HepG2 (cell line): ENCODE measurements around the gene RUSC1. TPM values are rescaled to one million over a fixed set of nuclear protein-coding genes. Genes with fewer than 3 reads are reported as not detected.

Experiments used
- ADNP ChIP-seq: sonication (generic); formaldehyde crosslinking; IDR thresholded peaks from 2 replicates; pipeline ENCODE4 v1.4.0; 2020; ENCODE audit warnings: missing genetic modification reagents
- AKAP8 ChIP-seq: sonication (generic); formaldehyde crosslinking; IDR thresholded peaks from 2 replicates; pipeline ENCODE4 v1.5.1; 2020; ENCODE audit warnings: mild to moderate bottlenecking, missing genetic modification reagents
- ATF7 ChIP-seq, 2 experiments: fragments of 450-650 bp in 1 of 2; sonication (generic) in 1 of 2; formaldehyde crosslinking in 1 of 2; IDR thresholded peaks; 2 replicates each; pipeline versions ENCODE4 v1.4.0 to v1.6.1; 2016 to 2020; ENCODE audit warnings: antibody characterized with exemption in 1 of 2, mild to moderate bottlenecking in 1 of 2, missing genetic modification reagents in 1 of 2
- BRD4 ChIP-seq: sonication (generic); formaldehyde crosslinking; IDR thresholded peaks from 2 replicates; pipeline ENCODE4 v1.4.0; 2020; ENCODE audit warnings: missing genetic modification reagents
- CHD2 ChIP-seq: IDR thresholded peaks from 2 replicates; pipeline ENCODE4 v1.6.1; 2011; ENCODE audit warnings: low read depth, low read length, improper control_type of control experiment
- FOXA1 ChIP-seq, 2 experiments: fragments of 450-650 bp in 1 of 2; sonication (generic) in 1 of 2; formaldehyde crosslinking in 1 of 2; IDR thresholded peaks; 2 replicates each; pipeline versions ENCODE4 v1.4.0 to v1.6.1; 2016 to 2020; ENCODE audit warnings: missing genetic modification reagents in 1 of 2
- HMG20A ChIP-seq: IDR thresholded peaks from 2 replicates; pipeline ENCODE4 v1.6.1; 2016; ENCODE audit warnings: borderline replicate concordance
- MAZ ChIP-seq, 2 experiments: sonication (generic) in 1 of 2; formaldehyde crosslinking in 1 of 2; IDR thresholded peaks; 2 replicates each; pipeline versions ENCODE4 v1.5.0 to v1.6.1; 2012 to 2020; ENCODE audit warnings: low read depth in 2 of 2, mild to moderate bottlenecking in 2 of 2, borderline replicate concordance in 1 of 2, improper control_type of control experiment in 1 of 2, low read length in 1 of 2, missing genetic modification reagents in 1 of 2, moderate library complexity in 1 of 2
- NFKBIZ ChIP-seq: IDR thresholded peaks from 2 replicates; pipeline ENCODE4 v1.6.1; 2018; ENCODE audit warnings: missing genetic modification reagents, missing compliant biosample characterization
- RFX5 ChIP-seq: IDR thresholded peaks from 2 replicates; pipeline ENCODE4 v1.6.1; 2011; ENCODE audit warnings: low read depth, low read length, improper control_type of control experiment
- SOX5 ChIP-seq: IDR thresholded peaks from 2 replicates; pipeline ENCODE4 v1.6.1; 2016; ENCODE audit warnings: borderline replicate concordance
- SOX6 ChIP-seq, 2 experiments: fragments of 450-650 bp in 1 of 2; sonication (generic) in 1 of 2; formaldehyde crosslinking in 1 of 2; IDR thresholded peaks; 2 replicates each; pipeline versions ENCODE4 v1.4.0 to v1.6.1; 2017 to 2020; ENCODE audit warnings: antibody characterized with exemption in 1 of 2, mild to moderate bottlenecking in 1 of 2, missing genetic modification reagents in 1 of 2
- SP5 ChIP-seq: IDR thresholded peaks from 2 replicates; pipeline ENCODE4 v1.6.1; 2016; ENCODE audit warnings: low read depth, borderline replicate concordance
- ZBTB7A ChIP-seq: sonication (generic); formaldehyde crosslinking; IDR thresholded peaks from 2 replicates; pipeline ENCODE4 v1.8.0; 2022; ENCODE audit warnings: mild to moderate bottlenecking, missing genetic modification reagents
- ZNF260 ChIP-seq: sonication (generic); formaldehyde crosslinking; IDR thresholded peaks from 2 replicates; pipeline ENCODE4 v1.4.0; 2020; ENCODE audit warnings: missing genetic modification reagents, low read depth, mild to moderate bottlenecking, borderline replicate concordance
- ZNF546 ChIP-seq: sonication (generic); formaldehyde crosslinking; conservative IDR thresholded peaks from 2 replicates; pipeline ENCODE4 v1.8.1; 2023; ENCODE audit warnings: mild to moderate bottlenecking, missing genetic modification reagents
- ZNF550 ChIP-seq: sonication (generic); formaldehyde crosslinking; IDR thresholded peaks from 2 replicates; pipeline ENCODE4 v1.4.0; 2020; ENCODE audit warnings: mild to moderate bottlenecking, missing genetic modification reagents, borderline replicate concordance
- polyA plus RNA-seq, 8 experiments: library from polyadenylated mRNA; depleted of rRNA in 3 of 8; stranded (reverse) in 7 of 8; unstranded in 1 of 8; fragments of >200 nt; fragmentation: Illumina TruSeq in 4 of 8; extraction: Trizol in 4 of 8; gene quantifications; 2 replicates each; pipeline versions ENCODE4 v1.2.1 to v1.2.3, GENCODE V29; 2011 to 2016; ENCODE audit warnings: low read depth in 4 of 8, missing spikeins in 1 of 8, mixed read lengths in 1 of 8; ENCODE audit not compliant: insufficient read depth in 1 of 8
- total RNA-seq, 5 experiments: library from RNA; depleted of rRNA; stranded (reverse); fragments of >200 nt; fragmentation: Illumina TruSeq; extraction: Trizol; gene quantifications; 2 replicates each; pipeline ENCODE4 v1.2.3, GENCODE V29; 2016; ENCODE audit warnings: low read depth in 1 of 5
- TF ChIP-seq, protein P1 (sequence below): IDR thresholded peaks from 2 replicates; pipeline ENCODE4 v1.4.0; 2020; ENCODE audit warnings: mild to moderate bottlenecking, missing genetic modification reagents
- TF ChIP-seq, protein P2 (sequence below): sonication (generic); formaldehyde crosslinking; IDR thresholded peaks from 2 replicates; pipeline ENCODE4 v1.5.1; 2020; ENCODE audit warnings: mild to moderate bottlenecking, missing genetic modification reagents, moderate library complexity
- TF ChIP-seq, protein P3 (sequence below): sonication (generic); formaldehyde crosslinking; IDR thresholded peaks from 2 replicates; pipeline ENCODE4 v1.8.0; 2022; ENCODE audit warnings: mild to moderate bottlenecking, missing genetic modification reagents, moderate library complexity

RUSC1 gene
- total and polyA plus RNA-seq, 2 of the 13 experiments (the other 11 are each of a cell fraction or from before 2014, with no cell fraction given): 18.7 to 20.4 TPM

DNA sequence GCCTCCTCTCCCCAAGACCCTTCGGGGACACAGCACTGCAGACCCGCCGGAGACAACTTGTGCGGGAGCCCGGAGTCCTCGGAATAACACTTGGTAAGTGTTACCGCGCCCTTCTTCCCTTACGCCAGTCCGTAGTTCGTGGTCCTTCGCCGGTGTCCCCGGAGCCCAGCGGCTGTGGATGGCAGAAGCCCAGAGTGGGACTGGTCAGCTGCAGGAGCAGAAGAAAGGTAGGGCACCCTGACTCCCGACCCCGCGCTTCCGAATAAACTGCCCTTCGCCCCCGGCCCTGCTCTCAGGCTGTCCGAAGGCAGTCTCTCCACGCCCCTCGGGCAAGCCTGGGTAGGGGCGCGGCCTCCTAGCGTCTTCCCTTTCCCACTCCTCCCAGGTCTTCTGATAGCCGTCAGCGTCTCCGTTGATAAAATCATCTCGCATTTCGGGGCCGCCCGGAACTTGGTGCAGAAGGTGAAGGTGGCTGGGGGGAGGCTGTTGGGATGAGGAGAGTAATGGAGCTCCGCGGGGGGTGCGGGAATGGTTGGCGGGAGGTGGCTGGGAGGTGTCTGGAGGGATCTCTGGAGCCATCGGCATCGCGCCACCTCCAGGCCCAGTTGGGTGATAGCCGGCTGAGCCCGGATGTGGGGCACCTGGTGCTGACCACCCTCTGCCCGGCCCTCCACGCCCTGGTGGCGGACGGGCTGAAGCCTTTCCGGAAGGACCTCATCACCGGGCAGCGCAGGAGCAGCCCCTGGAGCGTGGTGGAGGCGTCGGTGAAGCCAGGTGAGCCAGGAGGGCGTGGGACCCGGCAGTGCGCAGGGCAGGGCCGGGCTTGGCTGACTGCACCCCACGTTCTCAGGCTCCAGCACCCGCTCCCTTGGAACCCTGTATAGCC, 4.3 kb downstream of the RUSC1 start (continued):
- TF ChIP-seq ZNF260 (CRISPR knock-in tag) (no peak), FOXA1 (IDR thresholded peaks at IDR 0.05) (no peak), FOXA1 (CRISPR knock-in tag; IDR thresholded peaks at IDR 0.05) (no peak), SOX5 (CRISPR knock-in tag) (0 out of 2 replicates have a peak, but pooled peaks have one; percentile 29), MAZ (IDR thresholded peaks at IDR 0.05; ENCODE audit: borderline replicate concordance, low read depth, low read length) (no peak), MAZ (CRISPR knock-in tag; IDR thresholded peaks at IDR 0.05; ENCODE audit: low read depth) (peak; percentile 68; the same call in 1 of the 2 replicates), NFKBIZ (CRISPR knock-in tag) (no peak), SP5 (CRISPR knock-in tag) (peak; percentile 10; the same call in 1 of the 2 replicates), SOX6 (IDR thresholded peaks at IDR 0.05) (no peak), SOX6 (CRISPR knock-in tag; IDR thresholded peaks at IDR 0.05) (no peak), ADNP (CRISPR knock-in tag) (no peak), ZBTB7A (no peak), ZNF550 (CRISPR knock-in tag) (no peak), AKAP8 (no peak), BRD4 (CRISPR knock-in tag) (0 out of 2 replicates have a peak, but pooled peaks have one; percentile 59), CHD2 (no peak), ZNF546 (CRISPR knock-in tag) (no peak; the same call in 1 of the 2 replicates), HMG20A (no peak), RFX5 (no peak), ATF7 (IDR thresholded peaks at IDR 0.05) (no peak), ATF7 (CRISPR knock-in tag; IDR thresholded peaks at IDR 0.05) (no peak)
- TF ChIP-seq, protein P1, sequence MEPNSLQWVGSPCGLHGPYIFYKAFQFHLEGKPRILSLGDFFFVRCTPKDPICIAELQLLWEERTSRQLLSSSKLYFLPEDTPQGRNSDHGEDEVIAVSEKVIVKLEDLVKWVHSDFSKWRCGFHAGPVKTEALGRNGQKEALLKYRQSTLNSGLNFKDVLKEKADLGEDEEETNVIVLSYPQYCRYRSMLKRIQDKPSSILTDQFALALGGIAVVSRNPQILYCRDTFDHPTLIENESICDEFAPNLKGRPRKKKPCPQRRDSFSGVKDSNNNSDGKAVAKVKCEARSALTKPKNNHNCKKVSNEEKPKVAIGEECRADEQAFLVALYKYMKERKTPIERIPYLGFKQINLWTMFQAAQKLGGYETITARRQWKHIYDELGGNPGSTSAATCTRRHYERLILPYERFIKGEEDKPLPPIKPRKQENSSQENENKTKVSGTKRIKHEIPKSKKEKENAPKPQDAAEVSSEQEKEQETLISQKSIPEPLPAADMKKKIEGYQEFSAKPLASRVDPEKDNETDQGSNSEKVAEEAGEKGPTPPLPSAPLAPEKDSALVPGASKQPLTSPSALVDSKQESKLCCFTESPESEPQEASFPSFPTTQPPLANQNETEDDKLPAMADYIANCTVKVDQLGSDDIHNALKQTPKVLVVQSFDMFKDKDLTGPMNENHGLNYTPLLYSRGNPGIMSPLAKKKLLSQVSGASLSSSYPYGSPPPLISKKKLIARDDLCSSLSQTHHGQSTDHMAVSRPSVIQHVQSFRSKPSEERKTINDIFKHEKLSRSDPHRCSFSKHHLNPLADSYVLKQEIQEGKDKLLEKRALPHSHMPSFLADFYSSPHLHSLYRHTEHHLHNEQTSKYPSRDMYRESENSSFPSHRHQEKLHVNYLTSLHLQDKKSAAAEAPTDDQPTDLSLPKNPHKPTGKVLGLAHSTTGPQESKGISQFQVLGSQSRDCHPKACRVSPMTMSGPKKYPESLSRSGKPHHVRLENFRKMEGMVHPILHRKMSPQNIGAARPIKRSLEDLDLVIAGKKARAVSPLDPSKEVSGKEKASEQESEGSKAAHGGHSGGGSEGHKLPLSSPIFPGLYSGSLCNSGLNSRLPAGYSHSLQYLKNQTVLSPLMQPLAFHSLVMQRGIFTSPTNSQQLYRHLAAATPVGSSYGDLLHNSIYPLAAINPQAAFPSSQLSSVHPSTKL (CRISPR knock-in tag): no peak
- TF ChIP-seq, protein P2, sequence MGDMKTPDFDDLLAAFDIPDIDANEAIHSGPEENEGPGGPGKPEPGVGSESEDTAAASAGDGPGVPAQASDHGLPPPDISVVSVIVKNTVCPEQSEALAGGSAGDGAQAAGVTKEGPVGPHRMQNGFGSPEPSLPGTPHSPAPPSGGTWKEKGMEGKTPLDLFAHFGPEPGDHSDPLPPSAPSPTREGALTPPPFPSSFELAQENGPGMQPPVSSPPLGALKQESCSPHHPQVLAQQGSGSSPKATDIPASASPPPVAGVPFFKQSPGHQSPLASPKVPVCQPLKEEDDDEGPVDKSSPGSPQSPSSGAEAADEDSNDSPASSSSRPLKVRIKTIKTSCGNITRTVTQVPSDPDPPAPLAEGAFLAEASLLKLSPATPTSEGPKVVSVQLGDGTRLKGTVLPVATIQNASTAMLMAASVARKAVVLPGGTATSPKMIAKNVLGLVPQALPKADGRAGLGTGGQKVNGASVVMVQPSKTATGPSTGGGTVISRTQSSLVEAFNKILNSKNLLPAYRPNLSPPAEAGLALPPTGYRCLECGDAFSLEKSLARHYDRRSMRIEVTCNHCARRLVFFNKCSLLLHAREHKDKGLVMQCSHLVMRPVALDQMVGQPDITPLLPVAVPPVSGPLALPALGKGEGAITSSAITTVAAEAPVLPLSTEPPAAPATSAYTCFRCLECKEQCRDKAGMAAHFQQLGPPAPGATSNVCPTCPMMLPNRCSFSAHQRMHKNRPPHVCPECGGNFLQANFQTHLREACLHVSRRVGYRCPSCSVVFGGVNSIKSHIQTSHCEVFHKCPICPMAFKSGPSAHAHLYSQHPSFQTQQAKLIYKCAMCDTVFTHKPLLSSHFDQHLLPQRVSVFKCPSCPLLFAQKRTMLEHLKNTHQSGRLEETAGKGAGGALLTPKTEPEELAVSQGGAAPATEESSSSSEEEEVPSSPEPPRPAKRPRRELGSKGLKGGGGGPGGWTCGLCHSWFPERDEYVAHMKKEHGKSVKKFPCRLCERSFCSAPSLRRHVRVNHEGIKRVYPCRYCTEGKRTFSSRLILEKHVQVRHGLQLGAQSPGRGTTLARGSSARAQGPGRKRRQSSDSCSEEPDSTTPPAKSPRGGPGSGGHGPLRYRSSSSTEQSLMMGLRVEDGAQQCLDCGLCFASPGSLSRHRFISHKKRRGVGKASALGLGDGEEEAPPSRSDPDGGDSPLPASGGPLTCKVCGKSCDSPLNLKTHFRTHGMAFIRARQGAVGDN (CRISPR knock-in tag): peak; percentile 49
- TF ChIP-seq, protein P3, sequence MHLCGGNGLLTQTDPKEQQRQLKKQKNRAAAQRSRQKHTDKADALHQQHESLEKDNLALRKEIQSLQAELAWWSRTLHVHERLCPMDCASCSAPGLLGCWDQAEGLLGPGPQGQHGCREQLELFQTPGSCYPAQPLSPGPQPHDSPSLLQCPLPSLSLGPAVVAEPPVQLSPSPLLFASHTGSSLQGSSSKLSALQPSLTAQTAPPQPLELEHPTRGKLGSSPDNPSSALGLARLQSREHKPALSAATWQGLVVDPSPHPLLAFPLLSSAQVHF (CRISPR knock-in tag): 0 out of 2 replicates have a peak, but pooled peaks have one; percentile 56
